ENCODE data around the gene TTC22. TPM values are rescaled to one million over a fixed set of nuclear protein-coding genes. Genes with fewer than 3 reads are reported as not detected.

TTC22 gene
- total RNA-seq, 1 experiment from 2014 or later = 1.8 TPM

DNA sequence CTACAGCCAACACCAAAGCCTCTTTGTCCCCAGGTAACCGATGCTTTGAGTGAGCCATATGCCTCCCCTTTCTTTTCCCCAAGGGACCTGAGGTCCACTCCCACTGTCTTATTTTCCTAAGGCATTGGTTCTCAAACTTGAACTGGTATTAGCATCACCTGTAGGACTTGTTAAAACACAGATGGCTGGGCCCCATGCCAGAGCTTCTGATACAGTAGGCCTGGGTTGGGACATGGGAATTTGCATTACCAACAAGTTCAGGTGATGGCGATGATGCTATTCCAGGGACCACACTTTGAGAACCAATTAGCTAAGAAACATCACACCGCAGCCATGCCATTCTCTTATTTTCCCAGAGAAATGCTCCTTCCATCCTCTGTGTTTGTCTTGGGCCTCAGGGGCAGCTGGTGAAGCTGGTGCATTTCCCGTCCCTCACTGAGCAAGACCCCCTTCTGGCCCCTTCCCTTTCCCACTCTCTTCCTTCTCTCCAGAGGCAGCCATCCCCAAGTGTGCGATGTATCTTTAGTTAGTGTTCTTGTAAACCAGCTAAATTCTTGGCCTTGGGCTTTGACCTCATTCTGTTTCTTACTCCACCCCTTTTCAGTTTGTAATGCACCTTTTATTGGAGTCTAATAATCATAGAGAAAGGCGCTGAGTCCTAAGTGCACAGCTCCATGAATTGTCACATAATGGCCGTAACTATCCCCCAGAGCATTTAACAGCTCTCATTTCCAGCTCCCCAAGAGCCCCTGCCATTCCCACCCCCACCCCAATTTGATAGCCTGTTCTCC, 14.2 kb upstream of the TTC22 start:
- no peak overlapping the region for H2AFZ ChIP-seq (ENCODE audit: low read depth, low read length, poor library complexity, severe bottlenecking)
- H3K36me3 ChIP-seq (ENCODE audit: control insufficient read depth in 1 of 2, insufficient read depth in 2 of 2, low read length in 2 of 2) = no peaks in the 10 kb centered on the region
- no peak overlapping the region for H3K27ac ChIP-seq (ENCODE audit: low read depth, low read length)
- POLR2A ChIA-PET = no interaction called here
- TF ChIP-seq ZNF274 (IDR thresholded peaks at IDR 0.05; ENCODE audit: low read depth, low read length) (no peak), POLR2A (IDR thresholded peaks at IDR 0.05; ENCODE audit: borderline replicate concordance, extremely low read depth, insufficient read depth, insufficient read length) (no peak), FOSL1 (IDR thresholded peaks at IDR 0.05; ENCODE audit: low read depth) (no peak), EZH2phosphoT487 (IDR thresholded peaks at IDR 0.05; ENCODE audit: borderline replicate concordance) (no peak), CEBPB (IDR thresholded peaks at IDR 0.05; ENCODE audit: low read depth) (no peak), EZH2 (IDR thresholded peaks at IDR 0.05) (no peak), CBX3 (IDR thresholded peaks at IDR 0.05; ENCODE audit: low read depth) (no peak), ELF1 (IDR thresholded peaks at IDR 0.05; ENCODE audit: borderline replicate concordance, low read depth) (no peak), RAD21 (IDR thresholded peaks at IDR 0.05; ENCODE audit: low read depth) (no peak), JUND (IDR thresholded peaks at IDR 0.05) (no peak), EGR1 (IDR thresholded peaks at IDR 0.05; ENCODE audit: low read depth) (no peak), CTCF (IDR thresholded peaks at IDR 0.05 in 2 of 3, conservative IDR thresholded peaks at IDR 0.05 in 1 of 3; ENCODE audit: borderline replicate concordance in 1 of 3, insufficient read depth in 1 of 3, low read depth in 2 of 3, low read length in 2 of 3) (no peak), ZFX (IDR thresholded peaks at IDR 0.05) (no peak), ATF3 (IDR thresholded peaks at IDR 0.05) (no peak), SIN3A (IDR thresholded peaks at IDR 0.05; ENCODE audit: low read depth) (no peak), TCF7L2 (IDR thresholded peaks at IDR 0.05; ENCODE audit: borderline replicate concordance, extremely low read depth, insufficient read depth, insufficient read length) (no peak)
- ATAC-seq (no peak), DNase-seq (ENCODE audit: low read depth, low spot score) (no peak)
- no peak overlapping the region for H3K4me3 ChIP-seq (replicated peaks in 1 of 2; ENCODE audit: low read depth in 1 of 2, low read length in 2 of 2)
- BruUV-seq (replicated peaks) = no TSS peak
- CTCF ChIA-PET = no interaction called here
- no peaks in the 10 kb centered on the region for H3K79me2 ChIP-seq (ENCODE audit: insufficient read depth, low read length)
- RAD21 ChIA-PET (ENCODE audit: low non-redundant PET in 1 of 2, low total read pairs in 2 of 2, uncharacterized antibody in 2 of 2, unreplicated experiment in 2 of 2) = no interaction called here
- no peaks in the 10 kb centered on the region for H3K27me3 ChIP-seq (ENCODE audit: insufficient read depth, low read length)
- H3K9ac ChIP-seq (ENCODE audit: low read length) = no peak overlapping the region
- no peaks in the 10 kb centered on the region for H3K9me2 ChIP-seq (ENCODE audit: insufficient read depth)
- intact Hi-C loops (cut with micrococcal nuclease) = no loop called here
- H4K20me1 ChIP-seq (ENCODE audit: insufficient read depth) = no peaks in the 10 kb centered on the region
- no peaks in the 10 kb centered on the region for H3K9me3 ChIP-seq (ENCODE audit: control insufficient read depth in 1 of 2, insufficient read depth in 1 of 2, low read depth in 1 of 2, low read length in 2 of 2)
- no peak overlapping the region for H3K4me2 ChIP-seq (ENCODE audit: low read length)
- peaks cover 0 to 2% of the 10 kb centered on the region in 2 experiments; a peak in 2 of 4 replicates for H3K4me1 ChIP-seq (ENCODE audit: control insufficient read depth in 1 of 2, insufficient read depth in 2 of 2, low read length in 2 of 2)
